Endothelial cell of umbilical vein (primary cell): ENCODE results near the gene MLYCD. TPM values are rescaled to one million over a fixed set of nuclear protein-coding genes. Genes with fewer than 3 reads are reported as not detected.

Experiments
- BruUV-seq: library from RNA; stranded (reverse); fragments of 400-500 nt; replicated peaks from 2 replicates; lab custom pipeline; 2021; lab: Mats Ljungman, UMichigan
- CTCF ChIA-PET: fragments of 300-600, 350-600 bp; sonication (Branson Sonifier 250); formaldehyde crosslinking; loops from one replicate; lab custom pipeline; 2021; ENCODE audit warnings: antibody characterized with exemption, inconsistent platforms; lab: Charles Lee
- POLR2A ChIA-PET: fragments of 300-600, 350-600 bp; sonication (Branson Sonifier 250); formaldehyde crosslinking; loops from one replicate; lab custom pipeline; 2021; ENCODE audit warnings: antibody characterized with exemption, inconsistent platforms; lab: Charles Lee
- DNase-seq: peaks from one replicate; pipeline ENCODE4 v3.0.0-alpha.2; 2011; ENCODE audit warnings: low read depth, low spot score
- FAIRE-seq: peaks from 2 replicates; lab custom pipeline; 2011; peaks lifted over from hg19 to GRCh38; lab: Jason Lieb, UNC
- H2AFZ ChIP-seq: 2 replicates; pipeline ENCODE4 v1.6.0; 2012; ENCODE audit warnings: low read depth, low read length, control low read depth, inconsistent platforms
- H3K27ac ChIP-seq: 2 replicates; pipeline ENCODE4 v1.5.1; 2011; ENCODE audit warnings: low read depth, mild to moderate bottlenecking, control low read depth, low read length, moderate library complexity; ENCODE audit not compliant: insufficient read depth
- H3K27me3 ChIP-seq, 2 experiments: 2 replicates each; pipeline versions ENCODE4 v1.6.0 to v1.6.1; 2011; ENCODE audit warnings: low read length in 2 of 2, mixed read lengths in 1 of 2; ENCODE audit not compliant: control insufficient read depth in 2 of 2, insufficient read depth in 2 of 2
- H3K36me3 ChIP-seq, 2 experiments: 2 replicates in 1 of 2; 3 replicates in 1 of 2; pipeline ENCODE4 v1.5.1; 2011; ENCODE audit warnings: low read length in 2 of 2, mild to moderate bottlenecking in 1 of 2, moderate library complexity in 1 of 2; ENCODE audit not compliant: control insufficient read depth in 2 of 2, insufficient read depth in 2 of 2; ENCODE audit errors: extremely low read depth in 1 of 2
- H3K4me1 ChIP-seq: 3 replicates; pipeline ENCODE4 v1.5.1; 2011; ENCODE audit warnings: mild to moderate bottlenecking, low read length; ENCODE audit not compliant: control insufficient read depth, insufficient read depth; ENCODE audit errors: extremely low read depth
- H3K4me2 ChIP-seq: 2 replicates; pipeline ENCODE4 v1.6.1; 2011; ENCODE audit warnings: low read length, control low read depth, mixed read lengths; ENCODE audit not compliant: insufficient read depth
- H3K4me3 ChIP-seq, 3 experiments: fragments of 200-600 bp in 1 of 3; sonication (generic), shearing (Covaris generic) in 1 of 3; replicated peaks in 1 of 3; 2 replicates each; pipeline ENCODE4 v1.5.1; 2011 to 2016; ENCODE audit warnings: control low read depth in 3 of 3, low read length in 3 of 3, mild to moderate bottlenecking in 2 of 3, inconsistent platforms in 1 of 3, low read depth in 1 of 3, moderate library complexity in 1 of 3; ENCODE audit not compliant: insufficient read depth in 1 of 3
- H3K79me2 ChIP-seq: 2 replicates; pipeline ENCODE4 v1.6.0; 2012; ENCODE audit warnings: low read length, inconsistent platforms; ENCODE audit not compliant: control insufficient read depth, insufficient read depth
- H3K9ac ChIP-seq: replicated peaks from 2 replicates; pipeline ENCODE3; 2011; ENCODE audit warnings: low read length, control low read depth; ENCODE audit not compliant: insufficient read depth; ENCODE audit errors: extremely low read depth
- H3K9me1 ChIP-seq: replicated peaks from 3 replicates; pipeline ENCODE4 v1.6.0; 2011; ENCODE audit warnings: mild to moderate bottlenecking, low read length; ENCODE audit not compliant: control insufficient read depth, insufficient read depth; ENCODE audit errors: extremely low read depth
- H3K9me3 ChIP-seq: replicated peaks from 2 replicates; pipeline ENCODE4 v1.5.1; 2012; ENCODE audit warnings: low read length, inconsistent platforms; ENCODE audit not compliant: control insufficient read depth, insufficient read depth
- H4K20me1 ChIP-seq: replicated peaks from 2 replicates; pipeline ENCODE3; 2011; ENCODE audit warnings: mild to moderate bottlenecking, low read length; ENCODE audit not compliant: control insufficient read depth, insufficient read depth; ENCODE audit errors: extremely low read depth
- EZH2 ChIP-seq: IDR thresholded peaks from 2 replicates; pipeline ENCODE4 v1.6.1; 2012; ENCODE audit warnings: borderline replicate concordance, low read depth, mild to moderate bottlenecking, moderate library complexity, low read length, inconsistent platforms; ENCODE audit not compliant: severe bottlenecking
- FOS ChIP-seq: IDR thresholded peaks from 2 replicates; pipeline ENCODE4 v1.6.1; 2011; ENCODE audit warnings: mild to moderate bottlenecking, low read length, moderate library complexity, borderline replicate concordance; ENCODE audit not compliant: insufficient read depth
- GATA2 ChIP-seq: IDR thresholded peaks from 2 replicates; pipeline ENCODE4 v1.7.0; 2011; ENCODE audit warnings: low read depth, mild to moderate bottlenecking, moderate library complexity, mixed read lengths, low read length; ENCODE audit not compliant: insufficient read length, insufficient read depth
- JUN ChIP-seq: IDR thresholded peaks from 2 replicates; pipeline ENCODE4 v1.6.1; 2011; ENCODE audit warnings: borderline replicate concordance, low read depth; ENCODE audit not compliant: insufficient read length, insufficient read depth
- MAX ChIP-seq: IDR thresholded peaks from 2 replicates; pipeline ENCODE4 v1.6.1; 2011; ENCODE audit not compliant: insufficient read depth, insufficient read length
- MYC ChIP-seq: IDR thresholded peaks from one replicate; pipeline ENCODE4 v1.6.1; 2011; ENCODE audit warnings: mild to moderate bottlenecking, low read depth, low read length
- POLR2A ChIP-seq: IDR thresholded peaks from 2 replicates; pipeline ENCODE4 v1.6.1; 2012; ENCODE audit warnings: low read depth, mild to moderate bottlenecking, control low read depth, low read length
- POLR2AphosphoS5 ChIP-seq: IDR thresholded peaks from 2 replicates; pipeline ENCODE4 v1.6.1; 2012; ENCODE audit warnings: low read depth, mild to moderate bottlenecking, control low read depth, low read length, moderate library complexity; ENCODE audit not compliant: insufficient read depth
- dilution Hi-C: fragments of 300-500 bp; cut with MboI; formaldehyde crosslinking; loops from one replicate; pipeline ENCODE4 v1.15.0; 2019; ENCODE audit warnings: low sequenced_read_pairs; ENCODE audit not compliant: extremely low pct_ligation_motif_present
- intact Hi-C: fragments of 100-400 bp; cut with micrococcal nuclease; formaldehyde crosslinking; loops from one replicate; pipeline ENCODE4 v1.10.0; 2022
- polyA plus RNA-seq, 4 experiments: library from polyadenylated mRNA; depleted of rRNA in 3 of 4; stranded (reverse) in 3 of 4; unstranded in 1 of 4; fragments of >200 nt; gene quantifications; 2 replicates each; pipeline versions ENCODE4 v1.2.1 to v1.2.3, GENCODE V29; 2011 to 2012; ENCODE audit warnings: missing spikeins in 1 of 4
- total RNA-seq: library from RNA; stranded (reverse); gene quantifications from 2 replicates; pipeline ENCODE4 v1.2.3, GENCODE V29; 2021
- TF ChIP-seq, protein P1 (sequence below), 2 donors: IDR thresholded peaks; 1 replicate in 1 of 2; 2 replicates in 1 of 2; pipeline ENCODE4 v1.5.1; 2011; ENCODE audit warnings: low read length in 2 of 2, mild to moderate bottlenecking in 2 of 2, moderate library complexity in 2 of 2, control low read depth in 1 of 2, inconsistent platforms in 1 of 2, low read depth in 1 of 2; ENCODE audit not compliant: insufficient read depth in 1 of 2; ENCODE audit errors: extremely low read depth in 1 of 2

Gene MLYCD
- total and polyA plus RNA-seq, 2 donors (not counting 3 experiments of a cell fraction or from before 2014, with no cell fraction given), result 2.0 to 3.4 TPM

DNA sequence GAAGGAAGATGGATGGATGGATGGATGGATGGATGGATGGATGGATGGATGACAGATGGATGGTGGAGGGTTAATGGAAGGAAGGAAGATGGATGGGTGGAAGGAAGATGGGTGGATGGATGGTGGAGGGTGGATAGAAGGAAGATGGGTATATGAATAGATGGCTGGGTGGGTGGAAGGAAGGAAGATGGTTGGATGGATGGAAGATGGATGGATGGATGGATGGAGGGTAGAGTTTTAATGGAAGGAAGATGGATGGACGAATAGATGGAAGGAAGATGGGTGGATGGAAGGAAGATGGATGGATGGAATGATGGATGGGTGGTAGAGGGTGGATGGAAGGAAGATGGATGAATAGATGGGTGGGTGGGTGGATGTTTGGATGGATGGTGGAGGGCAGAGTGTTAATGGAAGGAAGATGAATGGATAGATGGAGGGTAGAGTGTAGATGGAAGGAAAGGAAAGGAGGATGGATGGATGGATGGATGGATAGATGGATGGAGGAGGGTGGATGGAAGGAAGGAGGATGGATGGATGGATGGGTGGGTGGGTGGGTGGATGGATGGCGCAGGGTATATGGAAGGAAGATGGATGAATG is 22.1 kb downstream of the MLYCD start:
- no peaks in the 10 kb centered on the region for H3K4me1 ChIP-seq
- H3K9me3 ChIP-seq, result no peaks in the 10 kb centered on the region
- ChIA-PET CTCF (no interaction called here), POLR2A (no interaction called here)
- no peak overlapping the region for H2AFZ ChIP-seq
- H3K79me2 ChIP-seq, result no peaks in the 10 kb centered on the region
- H3K27ac ChIP-seq, result no peak overlapping the region
- H3K36me3 ChIP-seq, result peaks cover 0 to 14% of the 10 kb centered on the region in 2 experiments
- H3K27me3 ChIP-seq, result no peaks in the 10 kb centered on the region
- H3K4me2 ChIP-seq, result no peak overlapping the region
- no peak for FAIRE-seq
- no TSS peak for BruUV-seq
- no peak overlapping the region for H3K4me3 ChIP-seq
- DNase-seq, result no peak
- intact Hi-C loops, result no loop called here
- no peak overlapping the region for H3K9ac ChIP-seq
- no peaks in the 10 kb centered on the region for H4K20me1 ChIP-seq
- TF ChIP-seq JUN (no peak), MYC (no peak), POLR2A (no peak), MAX (no peak), GATA2 (no peak), POLR2AphosphoS5 (no peak), EZH2 (no peak), FOS (no peak)
- TF ChIP-seq, protein P1, sequence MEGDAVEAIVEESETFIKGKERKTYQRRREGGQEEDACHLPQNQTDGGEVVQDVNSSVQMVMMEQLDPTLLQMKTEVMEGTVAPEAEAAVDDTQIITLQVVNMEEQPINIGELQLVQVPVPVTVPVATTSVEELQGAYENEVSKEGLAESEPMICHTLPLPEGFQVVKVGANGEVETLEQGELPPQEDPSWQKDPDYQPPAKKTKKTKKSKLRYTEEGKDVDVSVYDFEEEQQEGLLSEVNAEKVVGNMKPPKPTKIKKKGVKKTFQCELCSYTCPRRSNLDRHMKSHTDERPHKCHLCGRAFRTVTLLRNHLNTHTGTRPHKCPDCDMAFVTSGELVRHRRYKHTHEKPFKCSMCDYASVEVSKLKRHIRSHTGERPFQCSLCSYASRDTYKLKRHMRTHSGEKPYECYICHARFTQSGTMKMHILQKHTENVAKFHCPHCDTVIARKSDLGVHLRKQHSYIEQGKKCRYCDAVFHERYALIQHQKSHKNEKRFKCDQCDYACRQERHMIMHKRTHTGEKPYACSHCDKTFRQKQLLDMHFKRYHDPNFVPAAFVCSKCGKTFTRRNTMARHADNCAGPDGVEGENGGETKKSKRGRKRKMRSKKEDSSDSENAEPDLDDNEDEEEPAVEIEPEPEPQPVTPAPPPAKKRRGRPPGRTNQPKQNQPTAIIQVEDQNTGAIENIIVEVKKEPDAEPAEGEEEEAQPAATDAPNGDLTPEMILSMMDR (IDR thresholded peaks at IDR 0.05; ENCODE audit: extremely low read depth in 1 of 2, insufficient read depth in 1 of 2, low read depth in 1 of 2, low read length in 2 of 2), result no peak
- dilution Hi-C loops, result no loop called here
- H3K9me1 ChIP-seq, result no peaks in the 10 kb centered on the region
